Measurements from ENCODE around the gene PRRT2. TPM values are rescaled to one million over a fixed set of nuclear protein-coding genes. Genes with fewer than 3 reads are reported as not detected.

The PRRT2 gene
- total RNA-seq, 1 experiment from 2014 or later, result 3.3 TPM

- DNase-seq (ENCODE audit: low spot score), result peak; percentile 30
Measured at GRCh38 chr16:29862383-29862883, 50.4 kb downstream of the PRRT2 start.

GRCh38 chr16:29862884-29863668 is 51.1 kb downstream of the PRRT2 start, which contains the start of gene CDIPT:
CDIPT (minus strand) TSS chr16:29863226; CDS start chr16:29862857, 369 bp downstream.
- peak; percentile 96 for DNase-seq (ENCODE audit: low spot score)

DNA sequence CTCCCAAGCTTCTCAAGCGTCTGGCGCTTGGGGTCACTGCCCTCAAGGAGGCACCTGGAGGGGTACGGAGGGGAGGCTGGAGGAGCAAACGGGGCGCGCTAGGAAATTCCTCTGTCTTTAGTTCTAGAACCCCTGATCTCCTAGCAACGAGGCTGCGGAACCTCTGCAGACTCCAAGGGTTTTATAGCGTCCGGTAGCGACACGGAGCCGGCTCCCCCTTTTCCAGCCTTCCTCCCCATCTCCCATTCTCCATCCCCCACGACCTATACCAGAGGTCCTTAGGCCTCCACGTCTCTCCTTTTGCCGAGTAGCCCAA is 51.6 kb downstream of the PRRT2 start:
- no peak for DNase-seq (ENCODE audit: low spot score)

GRCh38 chr16:29864205-29864604 is 52.2 kb downstream of the PRRT2 start:
- DNase-seq (ENCODE audit: low spot score), result no peak

Other genes starting within 250 kb of the PRRT2 start
- 12.6 and 15.7 TPM in 2 replicates for gene SPN, start 148.9 kb upstream of the PRRT2 start, total RNA-seq (2014; rRNA removed; shearing (Covaris generic))
- gene QPRT, start 133.0 kb upstream of the PRRT2 start, total RNA-seq (2014; rRNA removed; shearing (Covaris generic)), result 83.7 and 122 TPM in 2 replicates
- 0.09 TPM in 1 of 2 replicates, not detected in the other for gene C16orf54, start 66.2 kb upstream of the PRRT2 start, total RNA-seq (2014; rRNA removed; shearing (Covaris generic))
- gene ZG16, start 33.9 kb upstream of the PRRT2 start, total RNA-seq (2014; rRNA removed; shearing (Covaris generic)), result not detected in 2 replicates
- 118 and 129 TPM in 2 replicates for gene KIF22, start 21.4 kb upstream of the PRRT2 start, total RNA-seq (2014; rRNA removed; shearing (Covaris generic))
- 205 and 254 TPM in 2 replicates for gene MAZ, start 5.7 kb upstream of the PRRT2 start, total RNA-seq (2014; rRNA removed; shearing (Covaris generic))
- 41.8 and 55.0 TPM in 2 replicates for gene PAGR1, start 4.0 kb downstream of the PRRT2 start, total RNA-seq (2014; rRNA removed; shearing (Covaris generic))
- gene MVP, start 8.3 kb downstream of the PRRT2 start, total RNA-seq (2014; rRNA removed; shearing (Covaris generic)), result 239 and 243 TPM in 2 replicates
- gene CDIPT, start 51.0 kb downstream of the PRRT2 start, total RNA-seq (2014; rRNA removed; shearing (Covaris generic)), result 112 and 119 TPM in 2 replicates
- gene SEZ6L2, start 87.4 kb downstream of the PRRT2 start, total RNA-seq (2014; rRNA removed; shearing (Covaris generic)), result 22.1 and 24.9 TPM in 2 replicates
- 18.4 and 22.0 TPM in 2 replicates for gene ASPHD1, start 88.3 kb downstream of the PRRT2 start, total RNA-seq (2014; rRNA removed; shearing (Covaris generic))
- gene KCTD13, start 114.0 kb downstream of the PRRT2 start, total RNA-seq (2014; rRNA removed; shearing (Covaris generic)), result 11.0 and 12.5 TPM in 2 replicates
- 90.8 and 105 TPM in 2 replicates for gene TMEM219, start 149.9 kb downstream of the PRRT2 start, total RNA-seq (2014; rRNA removed; shearing (Covaris generic))
- 43.2 and 45.4 TPM in 2 replicates for gene TAOK2, start 161.7 kb downstream of the PRRT2 start, total RNA-seq (2014; rRNA removed; shearing (Covaris generic))
- 17.5 and 31.6 TPM in 2 replicates for gene HIRIP3, start 183.4 kb downstream of the PRRT2 start, total RNA-seq (2014; rRNA removed; shearing (Covaris generic))
- gene INO80E, start 184.0 kb downstream of the PRRT2 start, total RNA-seq (2014; rRNA removed; shearing (Covaris generic)), result 151 and 184 TPM in 2 replicates
- 0.45 and 1.7 TPM in 2 replicates for gene DOC2A, start 198.8 kb downstream of the PRRT2 start, total RNA-seq (2014; rRNA removed; shearing (Covaris generic))
- gene C16orf92, start 211.0 kb downstream of the PRRT2 start, total RNA-seq (2014; rRNA removed; shearing (Covaris generic)), result not detected in 2 replicates
- gene TLCD3B, start 219.1 kb downstream of the PRRT2 start, total RNA-seq (2014; rRNA removed; shearing (Covaris generic)), result 0.38 and 1.1 TPM in 2 replicates